ENCODE results near the gene CHRNA5. TPM values are rescaled to one million over a fixed set of nuclear protein-coding genes. Genes with fewer than 3 reads are reported as not detected.
"Not testable (repeated sequence)": the region's sequence is repeated elsewhere in the genome, so short reads cannot be mapped to it uniquely, and the experiment has no call there.

CHRNA5 gene
- polyA plus RNA-seq, 2 donors, result 1.5 to 2.3 TPM

DNA sequence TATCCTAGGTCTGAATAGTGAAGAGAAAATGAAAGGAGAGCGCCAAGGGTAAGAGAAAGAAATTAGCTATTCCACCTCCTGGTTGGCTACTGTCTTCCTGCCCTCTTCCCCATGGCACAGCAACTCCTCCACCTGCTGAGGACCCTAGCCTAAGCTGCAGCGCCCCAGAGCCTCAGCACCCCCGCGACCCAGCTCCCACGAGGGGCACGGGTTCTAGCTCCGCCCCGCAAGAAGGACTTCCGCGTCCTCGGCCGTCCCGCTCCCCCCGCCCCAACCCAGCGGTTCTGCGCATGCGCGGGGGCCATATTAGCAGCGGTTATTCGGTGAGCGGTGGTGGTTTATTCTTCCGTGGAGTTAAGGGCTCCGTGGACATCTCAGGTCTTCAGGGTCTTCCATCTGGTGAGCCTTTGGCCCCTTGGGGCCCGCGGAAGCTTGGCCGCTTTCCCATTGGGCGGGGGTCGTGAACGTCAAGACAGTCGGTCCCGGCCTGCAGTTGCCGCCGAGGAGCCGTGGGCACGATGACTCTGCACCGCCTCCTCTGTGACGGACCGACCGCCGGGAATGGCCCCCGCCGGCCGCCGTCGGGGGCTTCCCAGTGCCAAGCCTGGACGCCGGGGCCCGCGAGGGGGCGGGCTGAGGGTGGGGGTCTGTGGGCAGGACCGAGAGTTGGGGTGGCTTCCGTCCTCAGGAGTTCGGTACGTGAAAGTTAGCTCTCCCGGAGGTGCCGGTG, 25.0 kb upstream of the CHRNA5 start, which contains the start of gene PSMA4:
Gene PSMA4 (plus strand): TSS at position 304 of the 730 bp plus-strand sequence. CDS start 1,484 bp downstream, outside the sequence.
- no peaks in the 10 kb centered on the region for H3K27me3 ChIP-seq (ENCODE audit: control insufficient read depth in 1 of 2, insufficient read depth in 2 of 2, low read length in 2 of 2)
- WGBS, 2 donors, result 0 to 1% methylated on average over 52 to 56 of the region's 56 CpGs
- peaks cover 0 to 2% of the 10 kb centered on the region in 2 donors for H3K36me3 ChIP-seq (ENCODE audit: control insufficient read depth in 2 of 2, insufficient read depth in 2 of 2, low read length in 1 of 2)
- peak within 1 kb of the TSS; percentile 94 to 99 for H3K27ac ChIP-seq (ENCODE audit: low read depth in 2 of 2, low read length in 1 of 2)
- peaks cover 0 to 2% of the 10 kb centered on the region in 2 donors for H3K4me1 ChIP-seq (ENCODE audit: control insufficient read depth in 2 of 2, insufficient read depth in 2 of 2, low read length in 1 of 2)
- H3K4me3 ChIP-seq (ENCODE audit: low read depth in 1 of 2, low read length in 2 of 2), result peak within 1 kb of the TSS; percentile 81 to 85
- no peaks in the 10 kb centered on the region for H3K9me3 ChIP-seq (ENCODE audit: control insufficient read depth in 2 of 2, insufficient read depth in 1 of 2, low read depth in 1 of 2, low read length in 1 of 2)

DNA sequence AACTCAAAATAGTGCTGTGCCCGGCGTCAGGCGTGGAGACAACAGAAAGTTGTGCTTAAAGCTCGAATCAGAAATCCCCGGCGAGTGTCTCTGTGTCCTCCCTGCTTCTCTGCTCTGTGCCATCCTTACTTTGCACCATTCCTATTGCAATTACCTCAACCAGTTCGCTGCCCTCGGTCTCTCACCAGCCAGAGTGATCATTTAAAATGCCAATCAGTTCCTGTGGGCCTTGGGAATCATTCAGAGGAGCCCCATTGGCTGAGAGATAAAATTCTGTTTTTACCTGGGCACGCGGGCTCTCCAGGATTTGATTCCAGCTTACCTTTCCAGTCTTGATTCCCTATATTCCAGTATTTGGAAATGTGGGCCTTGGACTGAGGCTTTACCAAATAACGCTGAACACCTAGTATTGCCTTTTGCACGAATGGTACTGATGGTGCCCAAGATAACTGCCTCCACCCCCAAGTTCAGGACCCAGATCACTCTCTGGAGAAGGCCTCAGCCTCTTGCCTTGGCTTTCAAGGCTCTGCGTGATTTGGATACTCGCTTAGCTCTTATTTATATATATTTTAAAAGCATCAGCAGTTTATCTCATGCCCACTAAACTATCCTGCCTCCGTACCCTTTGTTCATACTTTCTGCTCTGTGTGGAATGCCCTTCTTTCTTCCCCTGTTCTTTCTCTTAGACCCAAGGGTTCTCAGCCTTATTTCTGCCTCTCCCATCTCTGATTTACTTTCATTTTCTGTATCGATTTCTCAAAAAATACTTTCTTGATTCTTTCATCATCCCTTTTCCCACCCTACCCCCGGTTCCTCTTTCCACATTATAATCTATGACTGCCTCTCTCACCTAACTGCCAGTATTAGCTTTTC, 24.2 kb upstream of the CHRNA5 start:
- Histone ChIP-seq H3K9me3 (ENCODE audit: control insufficient read depth in 2 of 2, insufficient read depth in 1 of 2, low read depth in 1 of 2, low read length in 1 of 2) (no peaks in the 10 kb centered on the region), H3K4me3 (ENCODE audit: low read depth in 1 of 2, low read length in 2 of 2) (peak overlapping the region; percentile 81 to 85), H3K27me3 (ENCODE audit: control insufficient read depth in 1 of 2, insufficient read depth in 2 of 2, low read length in 2 of 2) (no peaks in the 10 kb centered on the region), H3K4me1 (ENCODE audit: control insufficient read depth in 2 of 2, insufficient read depth in 2 of 2, low read length in 1 of 2) (peaks cover 0 to 2% of the 10 kb centered on the region in 2 donors), H3K36me3 (ENCODE audit: control insufficient read depth in 2 of 2, insufficient read depth in 2 of 2, low read length in 1 of 2) (peaks cover 2 to 3% of the 10 kb centered on the region in 2 donors), H3K27ac (ENCODE audit: low read depth in 2 of 2, low read length in 1 of 2) (peak overlapping the region; percentile 94 to 99)
- WGBS, 2 donors, result 3% methylated on average over 17 of the region's 17 CpGs

- Histone ChIP-seq H3K4me3 (ENCODE audit: low read depth in 1 of 2, low read length in 2 of 2) (peak overlapping the region in 1 of 2 donors; percentile 81), H3K27me3 (ENCODE audit: control insufficient read depth in 1 of 2, insufficient read depth in 2 of 2, low read length in 2 of 2) (no peaks in the 10 kb centered on the region), H3K9me3 (ENCODE audit: control insufficient read depth in 2 of 2, insufficient read depth in 1 of 2, low read depth in 1 of 2, low read length in 1 of 2) (no peaks in the 10 kb centered on the region), H3K27ac (ENCODE audit: low read depth in 2 of 2, low read length in 1 of 2) (no peak overlapping the region), H3K4me1 (ENCODE audit: control insufficient read depth in 2 of 2, insufficient read depth in 2 of 2, low read length in 1 of 2) (peaks cover 0 to 2% of the 10 kb centered on the region in 2 donors), H3K36me3 (ENCODE audit: control insufficient read depth in 2 of 2, insufficient read depth in 2 of 2, low read length in 1 of 2) (peaks cover 2 to 4% of the 10 kb centered on the region in 2 donors)
- WGBS, 2 donors, result 22 to 29% methylated on average over 1 of the region's 1 CpG
Measured at GRCh38 chr15:78541744-78542034, 23.6 kb upstream of the CHRNA5 start.

DNA sequence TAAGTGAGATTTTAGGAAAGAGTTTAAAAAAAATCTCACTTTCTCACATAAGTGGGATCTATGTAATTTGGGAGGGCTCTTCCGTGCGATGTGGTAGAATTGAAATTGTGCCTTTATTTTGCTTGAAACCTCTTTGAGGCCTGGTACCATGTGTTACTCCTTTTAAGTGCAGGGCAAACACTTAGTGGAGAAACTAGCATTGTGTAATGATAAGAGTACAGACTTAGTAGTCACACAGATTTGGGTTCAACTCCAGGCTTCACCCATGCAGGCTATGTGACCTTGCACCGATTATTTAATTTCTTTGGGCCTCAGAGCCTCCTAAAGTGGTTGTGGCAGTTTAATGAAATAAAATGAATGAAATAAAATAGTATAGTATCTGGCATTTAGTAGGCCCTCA, 22.7 kb upstream of the CHRNA5 start:
- WGBS, 2 donors, result 93 to 97% methylated on average over 3 of the region's 3 CpGs
- H3K4me3 ChIP-seq (ENCODE audit: low read depth in 1 of 2, low read length in 2 of 2), result no peak overlapping the region
- no peaks in the 10 kb centered on the region for H3K9me3 ChIP-seq (ENCODE audit: control insufficient read depth in 2 of 2, insufficient read depth in 1 of 2, low read depth in 1 of 2, low read length in 1 of 2)
- H3K4me1 ChIP-seq (ENCODE audit: control insufficient read depth in 2 of 2, insufficient read depth in 2 of 2, low read length in 1 of 2), result peaks cover 0 to 2% of the 10 kb centered on the region in 2 donors
- H3K27ac ChIP-seq (ENCODE audit: low read depth in 2 of 2, low read length in 1 of 2), result no peak overlapping the region
- H3K27me3 ChIP-seq (ENCODE audit: control insufficient read depth in 1 of 2, insufficient read depth in 2 of 2, low read length in 2 of 2), result no peaks in the 10 kb centered on the region
- peaks cover 4 to 5% of the 10 kb centered on the region in 2 donors for H3K36me3 ChIP-seq (ENCODE audit: control insufficient read depth in 2 of 2, insufficient read depth in 2 of 2, low read length in 1 of 2)

- no peak overlapping the region for H3K4me3 ChIP-seq (ENCODE audit: low read depth in 1 of 2, low read length in 2 of 2)
- H3K27me3 ChIP-seq (ENCODE audit: control insufficient read depth in 1 of 2, insufficient read depth in 2 of 2, low read length in 2 of 2), result no peaks in the 10 kb centered on the region
- 79 to 87% methylated on average over 6 of the region's 6 CpGs for whole genome bisulfite sequencing, 2 donors
- H3K4me1 ChIP-seq (ENCODE audit: control insufficient read depth in 2 of 2, insufficient read depth in 2 of 2, low read length in 1 of 2), result no peaks in the 10 kb centered on the region
- H3K36me3 ChIP-seq (ENCODE audit: control insufficient read depth in 2 of 2, insufficient read depth in 2 of 2, low read length in 1 of 2), result peaks cover 13 to 21% of the 10 kb centered on the region in 2 donors
- no peaks in the 10 kb centered on the region for H3K9me3 ChIP-seq (ENCODE audit: control insufficient read depth in 2 of 2, insufficient read depth in 1 of 2, low read depth in 1 of 2, low read length in 1 of 2)
- no peak overlapping the region for H3K27ac ChIP-seq (ENCODE audit: low read depth in 2 of 2, low read length in 1 of 2)
Measured at GRCh38 chr15:78550194-78550593, 15.1 kb upstream of the CHRNA5 start.

DNA sequence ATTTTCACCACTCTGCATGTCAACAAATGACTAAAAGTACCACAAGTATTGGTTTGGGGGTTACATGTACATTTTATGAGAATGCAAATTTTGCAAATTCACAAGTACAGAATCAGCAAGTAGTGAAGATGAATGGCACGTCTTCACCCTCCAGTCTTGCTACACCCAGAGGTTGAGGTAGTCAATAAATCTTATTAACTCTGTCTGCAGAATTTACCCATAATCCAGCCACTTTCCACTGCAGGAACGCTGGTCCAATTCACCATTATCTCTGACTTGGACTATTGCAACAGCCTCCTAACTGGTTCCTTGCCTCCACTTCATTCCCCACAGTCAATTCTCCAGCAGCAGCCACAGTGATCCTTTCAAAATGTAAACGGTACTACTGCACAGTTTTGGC, 14.5 kb upstream of the CHRNA5 start:
- H3K4me1 ChIP-seq (ENCODE audit: control insufficient read depth in 2 of 2, insufficient read depth in 2 of 2, low read length in 1 of 2), result no peaks in the 10 kb centered on the region
- no peak overlapping the region for H3K27ac ChIP-seq (ENCODE audit: low read depth in 2 of 2, low read length in 1 of 2)
- no peak overlapping the region for H3K4me3 ChIP-seq (ENCODE audit: low read depth in 1 of 2, low read length in 2 of 2)
- H3K36me3 ChIP-seq (ENCODE audit: control insufficient read depth in 2 of 2, insufficient read depth in 2 of 2, low read length in 1 of 2), result peaks cover 13 to 21% of the 10 kb centered on the region in 2 donors
- no peaks in the 10 kb centered on the region for H3K27me3 ChIP-seq (ENCODE audit: control insufficient read depth in 1 of 2, insufficient read depth in 2 of 2, low read length in 2 of 2)
- H3K9me3 ChIP-seq (ENCODE audit: control insufficient read depth in 2 of 2, insufficient read depth in 1 of 2, low read depth in 1 of 2, low read length in 1 of 2), result no peaks in the 10 kb centered on the region
- 70 to 77% methylated on average over 3 of the region's 3 CpGs for WGBS, 2 donors

DNA sequence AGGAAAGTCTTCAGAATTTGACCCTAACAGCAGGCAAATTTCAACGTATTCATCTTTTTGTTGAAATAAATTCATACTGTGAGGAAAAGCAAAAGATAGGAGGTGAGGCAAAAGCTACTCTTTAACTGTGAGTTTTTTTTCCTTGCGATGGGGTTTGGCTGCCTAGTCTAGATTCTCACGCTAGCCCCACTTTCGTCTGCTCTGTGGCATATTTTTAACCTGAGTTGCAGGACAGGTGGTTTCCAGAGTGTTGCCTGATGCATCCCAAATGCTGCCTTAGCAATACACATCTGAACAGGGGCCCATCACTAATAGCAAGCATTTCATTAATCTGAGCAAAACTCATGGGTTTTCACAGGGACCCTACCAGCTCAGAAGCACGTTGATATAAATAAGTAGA, 13.4 kb upstream of the CHRNA5 start:
- no peak overlapping the region for H3K4me3 ChIP-seq (ENCODE audit: low read depth in 1 of 2, low read length in 2 of 2)
- no peaks in the 10 kb centered on the region for H3K27me3 ChIP-seq (ENCODE audit: control insufficient read depth in 1 of 2, insufficient read depth in 2 of 2, low read length in 2 of 2)
- no peak overlapping the region for H3K27ac ChIP-seq (ENCODE audit: low read depth in 2 of 2, low read length in 1 of 2)
- H3K9me3 ChIP-seq (ENCODE audit: control insufficient read depth in 2 of 2, insufficient read depth in 1 of 2, low read depth in 1 of 2, low read length in 1 of 2), result no peaks in the 10 kb centered on the region
- H3K36me3 ChIP-seq (ENCODE audit: control insufficient read depth in 2 of 2, insufficient read depth in 2 of 2, low read length in 1 of 2), result peaks cover 9 to 20% of the 10 kb centered on the region in 2 donors
- no peaks in the 10 kb centered on the region for H3K4me1 ChIP-seq (ENCODE audit: control insufficient read depth in 2 of 2, insufficient read depth in 2 of 2, low read length in 1 of 2)
- 79 to 84% methylated on average over 5 of the region's 5 CpGs for WGBS, 2 donors

- H3K9me3 ChIP-seq (ENCODE audit: control insufficient read depth in 2 of 2, insufficient read depth in 1 of 2, low read depth in 1 of 2, low read length in 1 of 2), result no peaks in the 10 kb centered on the region
- peaks cover 9 to 19% of the 10 kb centered on the region in 2 donors for H3K36me3 ChIP-seq (ENCODE audit: control insufficient read depth in 2 of 2, insufficient read depth in 2 of 2, low read length in 1 of 2)
- no peaks in the 10 kb centered on the region for H3K27me3 ChIP-seq (ENCODE audit: control insufficient read depth in 1 of 2, insufficient read depth in 2 of 2, low read length in 2 of 2)
- WGBS, 2 donors, result 71 to 77% methylated on average over 5 of the region's 5 CpGs
- H3K27ac ChIP-seq (ENCODE audit: low read depth in 2 of 2, low read length in 1 of 2), result no peak overlapping the region
- no peaks in the 10 kb centered on the region for H3K4me1 ChIP-seq (ENCODE audit: control insufficient read depth in 2 of 2, insufficient read depth in 2 of 2, low read length in 1 of 2)
- no peak overlapping the region for H3K4me3 ChIP-seq (ENCODE audit: low read depth in 1 of 2, low read length in 2 of 2)
Measured at GRCh38 chr15:78552597-78552996, 12.7 kb upstream of the CHRNA5 start.

- not testable (repeated sequence) for H3K36me3 ChIP-seq (ENCODE audit: control insufficient read depth in 2 of 2, insufficient read depth in 2 of 2, low read length in 1 of 2); H3K27me3 ChIP-seq (ENCODE audit: control insufficient read depth in 1 of 2, insufficient read depth in 2 of 2, low read length in 2 of 2); H3K27ac ChIP-seq (ENCODE audit: low read depth in 2 of 2, low read length in 1 of 2); H3K4me3 ChIP-seq (ENCODE audit: low read depth in 1 of 2, low read length in 2 of 2); H3K9me3 ChIP-seq (ENCODE audit: control insufficient read depth in 2 of 2, insufficient read depth in 1 of 2, low read depth in 1 of 2, low read length in 1 of 2); H3K4me1 ChIP-seq (ENCODE audit: control insufficient read depth in 2 of 2, insufficient read depth in 2 of 2, low read length in 1 of 2)
- 92 to 95% methylated on average over 10 of the region's 10 CpGs for WGBS, 2 donors
Measured at GRCh38 chr15:78560201-78560600, 5.1 kb upstream of the CHRNA5 start.
